Measurements from ENCODE around the gene DCLRE1B.

The DCLRE1B gene

DNA sequence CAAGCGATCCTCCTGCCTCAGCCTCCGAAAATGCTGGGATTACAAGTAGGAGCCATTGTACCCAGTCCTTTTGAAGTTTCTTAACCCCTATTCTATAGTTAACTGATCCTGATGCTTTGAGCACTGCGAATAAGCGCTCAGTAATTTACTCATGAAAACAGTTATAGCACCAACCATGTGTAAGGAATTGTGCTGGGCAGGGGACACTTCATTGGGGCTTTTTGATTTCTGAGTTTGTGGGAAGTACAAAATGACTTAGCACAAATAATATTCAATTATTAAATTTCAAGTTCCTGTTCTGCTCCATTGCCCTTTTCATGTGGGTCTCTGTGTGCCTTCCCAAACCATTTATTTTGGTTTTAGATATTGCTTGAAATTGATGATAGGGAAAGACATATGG is 17.8 kb downstream of the DCLRE1B start:
- FAIRE-seq (no peak), DNase-seq (ENCODE audit: low spot score) (no peak)

GRCh38 chr1:113924473-113924872 is 19.3 kb downstream of the DCLRE1B start:
- no peak for FAIRE-seq
- no peak for DNase-seq (ENCODE audit: low spot score)

DNA sequence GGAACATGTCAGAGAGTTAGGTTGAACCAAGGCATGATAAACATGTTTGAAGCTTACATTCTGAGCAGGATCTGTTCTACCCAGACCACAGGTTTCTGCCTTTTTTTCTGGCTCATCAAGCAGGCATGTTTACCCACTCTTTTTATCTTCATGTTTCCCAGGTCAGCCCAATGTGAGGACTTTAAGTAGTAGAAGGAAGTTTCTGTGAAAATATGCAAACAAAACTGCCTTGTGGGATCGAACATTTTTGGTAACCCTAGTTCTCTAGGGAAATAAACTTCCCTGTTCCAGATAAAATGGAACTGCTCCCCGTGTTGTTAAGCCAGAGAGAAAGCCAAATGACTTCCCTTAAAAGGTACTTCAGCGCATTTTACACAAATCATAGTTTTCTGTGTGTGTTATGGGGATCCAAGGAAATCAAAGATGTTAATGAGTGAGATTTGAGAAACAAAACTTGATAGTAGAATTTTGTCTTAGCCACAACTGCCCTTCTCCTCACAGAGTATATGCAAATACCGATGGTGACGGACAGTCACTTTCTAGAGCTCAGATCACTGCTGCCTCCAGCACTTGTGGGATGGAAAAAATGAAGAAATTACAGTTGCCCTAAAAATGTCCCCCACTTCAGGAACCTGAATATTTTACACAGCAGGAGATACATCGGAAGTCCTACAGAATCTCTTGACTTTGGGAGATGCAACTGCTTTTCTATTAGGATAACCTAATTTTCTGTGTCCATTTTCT is 23.2 kb downstream of the DCLRE1B start:
- DNase-seq (ENCODE audit: low spot score) = no peak

DNA sequence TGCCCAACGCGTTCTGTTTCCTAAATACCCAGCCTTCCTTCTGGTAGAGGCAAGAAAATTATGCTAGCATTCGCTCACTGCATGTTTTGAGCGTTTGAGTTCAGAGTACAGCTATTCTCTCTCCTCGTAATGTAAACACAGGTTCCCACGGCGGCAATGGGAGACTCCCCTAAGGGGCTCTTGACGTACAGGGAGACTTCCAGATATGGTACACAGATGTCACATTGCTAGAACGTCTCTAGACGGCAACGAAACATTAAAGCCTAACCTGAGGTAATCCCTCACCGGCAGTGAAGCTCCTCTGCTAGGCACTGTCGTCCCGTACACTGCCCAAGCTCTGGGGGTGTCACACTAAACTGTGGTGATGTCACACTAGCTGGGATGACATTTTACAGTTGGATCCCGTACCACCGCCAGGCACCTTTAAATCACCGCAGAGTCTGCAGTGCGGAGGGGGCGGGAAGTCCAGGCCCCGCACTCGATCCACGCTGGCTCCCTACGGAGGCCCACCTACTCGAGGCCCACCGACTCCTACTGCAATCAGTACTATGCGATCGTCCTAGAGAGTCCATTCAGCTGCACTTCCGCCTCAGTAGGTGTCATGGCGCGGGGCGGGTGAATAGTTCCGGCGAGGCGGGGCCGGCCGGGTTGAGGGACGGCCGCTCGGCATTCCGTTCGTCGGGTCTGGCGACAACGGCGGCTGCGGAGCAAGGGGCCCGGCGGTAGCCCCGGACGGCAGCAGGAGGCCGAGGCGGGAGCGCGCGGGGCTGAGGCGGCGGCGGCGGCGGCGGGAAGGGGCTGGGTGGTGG is 24.0 kb downstream of the DCLRE1B start, which contains the start of gene HIPK1:
TSS of gene HIPK1 (plus strand) at position 384 of the 809 bp plus-strand sequence.
- no peak for FAIRE-seq
- DNase-seq (ENCODE audit: low spot score) = peak; percentile 73

More for the DNA sequence above, 23.2 kb downstream of the DCLRE1B start:
- FAIRE-seq = no peak

GRCh38 chr1:113929750-113930498 is 24.8 kb downstream of the DCLRE1B start:
- FAIRE-seq = no peak
- peak; percentile 25 for DNase-seq (ENCODE audit: low spot score)

DNA sequence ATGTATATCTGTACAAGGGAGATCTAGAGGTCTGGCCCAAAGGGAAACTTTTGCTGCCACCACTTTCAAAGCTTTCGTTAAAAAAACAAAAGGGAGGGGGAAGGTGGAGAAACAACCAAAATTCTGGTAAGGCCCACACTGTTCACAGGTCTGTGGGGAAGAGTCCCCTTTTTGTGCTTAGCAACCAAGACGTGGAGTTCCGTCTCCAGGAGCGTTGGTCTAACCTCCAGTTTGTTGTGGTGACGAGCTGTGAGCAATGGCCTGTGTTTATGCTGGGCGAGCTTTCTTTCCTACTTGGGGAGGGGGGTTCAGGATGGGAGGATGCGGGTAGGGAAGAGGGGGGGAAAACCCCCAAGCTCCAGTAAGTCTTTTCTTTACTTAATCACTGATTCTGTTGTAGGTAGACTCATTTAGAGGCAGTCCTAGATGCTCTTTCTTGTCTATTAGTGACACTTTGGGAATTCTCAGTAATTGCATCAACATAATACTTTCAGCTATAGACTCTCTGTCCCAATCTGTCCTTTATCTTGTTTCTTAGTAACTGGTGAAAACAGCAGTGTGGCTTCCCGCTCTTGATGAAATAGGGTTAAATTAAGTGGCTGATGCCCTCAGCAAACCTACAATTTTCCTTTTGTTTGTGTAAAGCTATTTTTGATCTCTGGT is 25.5 kb downstream of the DCLRE1B start:
- DNase-seq (ENCODE audit: low spot score) (peak; percentile 85), FAIRE-seq (no peak)

- FAIRE-seq (no peak), DNase-seq (ENCODE audit: low spot score) (no peak)
Measured at GRCh38 chr1:113931451-113931851, 26.3 kb downstream of the DCLRE1B start.

- FAIRE-seq = no peak
- DNase-seq (ENCODE audit: low spot score) = no peak
Measured at GRCh38 chr1:113934006-113934405, 28.9 kb downstream of the DCLRE1B start.

DNA sequence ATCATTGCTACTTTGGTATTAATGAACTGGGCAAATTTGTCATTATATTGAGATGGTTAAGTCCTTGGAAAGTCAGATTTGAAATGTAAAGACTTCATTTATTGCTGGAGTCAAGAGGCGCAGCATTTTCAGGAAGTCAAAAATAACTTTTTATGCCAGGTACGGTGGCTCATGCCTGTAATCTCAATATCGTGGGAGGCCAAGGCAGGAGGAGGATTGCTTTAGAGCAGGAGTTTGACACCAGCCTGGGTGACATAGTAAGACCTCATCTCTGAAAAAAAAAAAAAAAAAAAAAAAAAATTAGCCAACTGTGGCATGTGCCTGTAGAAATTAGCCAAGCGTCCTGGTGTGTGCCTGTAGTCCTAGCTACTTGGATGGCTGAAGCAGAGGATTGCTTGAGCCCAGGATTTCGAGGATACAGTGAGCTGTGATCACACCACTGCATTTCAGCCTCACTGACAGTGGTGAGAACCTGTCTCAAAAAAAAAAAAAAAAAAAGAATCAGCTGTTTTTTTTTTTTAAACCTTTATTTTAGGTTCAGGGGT is 29.5 kb downstream of the DCLRE1B start:
- FAIRE-seq (no peak), DNase-seq (ENCODE audit: low spot score) (no peak)

GRCh38 chr1:113935176-113935575 is 30.1 kb downstream of the DCLRE1B start:
- DNase-seq (ENCODE audit: low spot score) (no peak), FAIRE-seq (no peak)

DNA sequence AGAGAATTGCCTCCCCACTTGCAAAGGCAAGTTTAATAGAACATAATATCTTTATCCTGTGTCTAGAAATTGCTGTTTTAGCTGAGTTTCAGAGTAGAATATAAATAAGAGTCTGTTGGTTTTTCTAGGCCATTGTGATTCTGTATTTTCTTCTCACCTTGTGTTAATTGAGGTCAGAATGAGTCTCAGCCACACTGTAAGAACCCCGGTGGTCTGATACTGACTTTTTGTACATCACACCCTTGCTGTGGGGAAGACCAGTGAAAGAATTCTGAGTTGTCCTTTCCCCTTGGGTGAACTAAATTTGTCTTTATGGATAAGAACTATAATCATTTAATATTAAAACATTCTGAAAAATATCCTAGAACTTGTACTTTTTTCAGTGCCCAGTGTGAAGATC is 30.8 kb downstream of the DCLRE1B start:
- no peak for FAIRE-seq

GRCh38 chr1:113937146-113937545 is 32.0 kb downstream of the DCLRE1B start:
- DNase-seq (ENCODE audit: low spot score) (no peak), FAIRE-seq (no peak)

More for the DNA sequence above, 30.8 kb downstream of the DCLRE1B start:
- no peak for DNase-seq (ENCODE audit: low spot score)

- FAIRE-seq (no peak), DNase-seq (ENCODE audit: low spot score) (no peak)
Measured at GRCh38 chr1:113938192-113938591, 33.1 kb downstream of the DCLRE1B start.

DNA sequence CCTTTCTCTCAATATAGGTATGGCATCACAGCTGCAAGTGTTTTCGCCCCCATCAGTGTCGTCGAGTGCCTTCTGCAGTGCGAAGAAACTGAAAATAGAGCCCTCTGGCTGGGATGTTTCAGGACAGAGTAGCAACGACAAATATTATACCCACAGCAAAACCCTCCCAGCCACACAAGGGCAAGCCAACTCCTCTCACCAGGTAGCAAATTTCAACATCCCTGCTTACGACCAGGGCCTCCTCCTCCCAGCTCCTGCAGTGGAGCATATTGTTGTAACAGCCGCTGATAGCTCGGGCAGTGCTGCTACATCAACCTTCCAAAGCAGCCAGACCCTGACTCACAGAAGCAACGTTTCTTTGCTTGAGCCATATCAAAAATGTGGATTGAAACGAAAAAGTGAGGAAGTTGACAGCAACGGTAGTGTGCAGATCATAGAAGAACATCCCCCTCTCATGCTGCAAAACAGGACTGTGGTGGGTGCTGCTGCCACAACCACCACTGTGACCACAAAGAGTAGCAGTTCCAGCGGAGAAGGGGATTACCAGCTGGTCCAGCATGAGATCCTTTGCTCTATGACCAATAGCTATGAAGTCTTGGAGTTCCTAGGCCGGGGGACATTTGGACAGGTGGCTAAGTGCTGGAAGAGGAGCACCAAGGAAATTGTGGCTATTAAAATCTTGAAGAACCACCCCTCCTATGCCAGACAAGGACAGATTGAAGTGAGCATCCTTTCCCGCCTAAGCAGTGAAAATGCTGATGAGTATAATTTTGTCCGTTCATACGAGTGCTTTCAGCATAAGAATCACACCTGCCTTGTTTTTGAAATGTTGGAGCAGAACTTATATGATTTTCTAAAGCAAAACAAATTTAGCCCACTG is 35.5 kb downstream of the DCLRE1B start:
- FAIRE-seq (no peak), DNase-seq (ENCODE audit: low spot score) (no peak)

DNA sequence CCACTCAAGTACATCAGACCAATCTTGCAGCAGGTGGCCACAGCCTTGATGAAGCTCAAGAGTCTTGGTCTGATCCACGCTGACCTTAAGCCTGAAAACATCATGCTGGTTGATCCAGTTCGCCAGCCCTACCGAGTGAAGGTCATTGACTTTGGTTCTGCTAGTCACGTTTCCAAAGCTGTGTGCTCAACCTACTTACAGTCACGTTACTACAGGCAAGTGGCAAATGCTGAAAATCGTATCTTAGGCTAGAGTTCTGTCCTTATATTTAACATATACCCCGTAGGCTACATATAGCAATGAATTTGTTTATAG is 36.1 kb downstream of the DCLRE1B start:
- DNase-seq (ENCODE audit: low spot score) (no peak), FAIRE-seq (no peak)

- DNase-seq (ENCODE audit: low spot score) = no peak
Measured at GRCh38 chr1:113942527-113942926, 37.4 kb downstream of the DCLRE1B start.

DNA sequence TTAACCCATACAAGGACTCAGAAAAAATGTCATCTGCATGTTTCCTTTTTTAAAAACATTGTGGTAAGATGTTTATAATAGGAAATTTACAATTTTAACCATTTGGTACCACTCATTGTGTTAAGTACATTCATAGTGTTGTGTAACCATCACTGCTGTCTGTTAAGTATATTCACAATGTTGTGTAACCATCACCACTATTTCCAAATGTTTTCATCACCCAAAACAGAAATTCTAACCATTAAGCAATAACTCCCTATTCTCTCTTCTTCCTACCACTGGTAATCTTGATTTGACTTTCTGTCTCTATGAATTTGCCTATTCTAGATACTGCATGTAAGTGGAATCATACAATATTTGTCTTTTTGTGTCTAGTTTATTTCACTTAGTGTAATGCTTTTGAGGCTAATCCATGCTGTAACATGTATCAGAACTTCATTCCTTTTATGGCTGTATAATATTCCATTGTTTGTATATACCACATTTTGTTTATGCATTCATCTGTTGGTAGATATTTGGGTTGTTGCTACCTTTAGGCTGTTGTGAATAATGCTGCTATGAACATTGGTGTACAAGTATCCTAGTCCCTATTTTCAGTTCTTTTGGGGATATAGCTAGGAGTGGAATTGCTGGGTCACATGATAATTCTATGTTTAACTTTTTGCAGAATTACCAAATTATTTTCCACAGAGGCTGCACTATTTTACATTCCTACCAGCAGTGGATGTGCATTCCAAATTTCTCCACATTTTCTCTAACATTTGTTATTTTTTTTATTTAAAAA is 38.1 kb downstream of the DCLRE1B start:
- DNase-seq (ENCODE audit: low spot score) (no peak), FAIRE-seq (no peak)

More at GRCh38 chr1:113942527-113942926, 37.4 kb downstream of the DCLRE1B start:
- FAIRE-seq = no peak

DNA sequence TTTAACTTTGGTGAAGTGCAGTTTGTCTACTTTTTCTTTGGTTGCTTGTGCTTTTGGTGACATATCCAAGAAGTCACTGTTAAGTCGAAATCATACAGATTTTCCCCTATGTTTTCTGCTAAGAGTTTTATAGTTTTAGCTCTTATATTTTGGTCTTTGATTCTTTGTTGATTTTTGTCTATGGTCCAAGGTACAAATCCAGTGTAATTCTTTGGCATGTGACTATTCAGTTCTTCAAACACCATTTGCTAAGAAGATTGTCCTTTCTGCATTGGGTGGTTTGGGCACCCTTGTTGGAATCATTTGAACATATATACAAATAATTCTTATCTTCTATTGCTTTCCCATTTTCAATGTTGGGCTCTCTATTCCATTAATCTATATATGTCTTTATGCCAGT is 40.2 kb downstream of the DCLRE1B start:
- no peak for FAIRE-seq
- DNase-seq (ENCODE audit: low spot score) = no peak

DNA sequence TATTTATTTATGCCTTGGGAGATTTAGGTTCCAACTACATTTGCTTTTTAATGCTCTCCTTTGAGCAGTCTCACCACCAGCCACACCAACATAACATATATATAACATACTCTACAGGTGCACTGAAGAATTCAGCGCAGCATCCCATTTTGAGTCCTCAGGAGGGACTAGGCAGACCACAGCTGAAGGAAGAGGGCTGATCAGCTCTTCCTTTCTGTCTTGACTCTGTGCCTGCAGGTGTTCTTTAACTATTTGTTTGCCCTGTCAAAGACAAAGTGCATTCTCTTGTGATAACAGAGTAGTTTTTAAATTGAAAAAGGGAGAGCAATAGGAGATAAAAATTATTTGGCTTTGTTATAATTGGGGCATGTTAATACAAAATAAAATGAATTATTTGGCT is 41.0 kb downstream of the DCLRE1B start:
- DNase-seq (ENCODE audit: low spot score) (no peak), FAIRE-seq (no peak)
